Measurements from ENCODE around the gene CCDC60.

Gene CCDC60

GRCh38 chr12:119578112-119578511, 243.6 kb downstream of the CCDC60 start:
- H3K18ac ChIP-seq (ENCODE audit: low read length), result no peak overlapping the region
- H3K79me2 ChIP-seq (ENCODE audit: control insufficient read depth, insufficient read depth, low read length, poor library complexity), result no peaks in the 10 kb centered on the region
- H2BK12ac ChIP-seq (ENCODE audit: low read length), result no peak overlapping the region
- H3K4me3 ChIP-seq (ENCODE audit: low read depth, low read length), result no peak overlapping the region
- no peaks in the 10 kb centered on the region for H3K79me1 ChIP-seq (ENCODE audit: low read length)
- no peak overlapping the region for H3K27ac ChIP-seq (ENCODE audit: low read depth, low read length)
- H2AFZ ChIP-seq (ENCODE audit: insufficient read depth, low read length, poor library complexity), result no peak overlapping the region
- H3K14ac ChIP-seq (ENCODE audit: low read length), result no peak overlapping the region
- no peaks in the 10 kb centered on the region for H3K27me3 ChIP-seq (ENCODE audit: insufficient read depth, low read length)
- H3K9ac ChIP-seq (ENCODE audit: low read length), result no peak overlapping the region
- no peak overlapping the region for H2BK5ac ChIP-seq (ENCODE audit: low read depth, low read length, poor library complexity)
- H3K9me3 ChIP-seq (ENCODE audit: insufficient read depth, low read depth, low read length), result no peaks in the 10 kb centered on the region
- H4K91ac ChIP-seq (ENCODE audit: low read depth, low read length), result no peak overlapping the region
- H4K12ac ChIP-seq (ENCODE audit: low read depth, low read length), result no peak overlapping the region
- no peaks in the 10 kb centered on the region for H3K36me3 ChIP-seq (ENCODE audit: control insufficient read depth in 1 of 2, insufficient read depth in 2 of 2, low read length in 2 of 2)
- H3K4me2 ChIP-seq (ENCODE audit: low read length), result no peak overlapping the region
- H3K4me1 ChIP-seq (ENCODE audit: control insufficient read depth in 1 of 2, insufficient read depth in 2 of 2, low read length in 2 of 2), result no peaks in the 10 kb centered on the region
- no peak overlapping the region for H3K4ac ChIP-seq (ENCODE audit: low read depth, low read length)
- H2AK5ac ChIP-seq (ENCODE audit: low read length), result no peak overlapping the region
- no peak overlapping the region for H3K23ac ChIP-seq (ENCODE audit: low read length)
- peak in 1 of 2 donors; percentile 3 for DNase-seq
- no peak overlapping the region for H2BK120ac ChIP-seq (ENCODE audit: insufficient read depth, low read length, poor library complexity)
- H4K8ac ChIP-seq (ENCODE audit: low read depth, low read length), result no peak overlapping the region
- no CpG with 5 or more reads among the region's 2 CpGs for WGBS (ENCODE audit: extremely low coverage, insufficient coverage, insufficient read length)

GRCh38 chr12:119589097-119589496, 254.6 kb downstream of the CCDC60 start:
- no peak overlapping the region for H4K12ac ChIP-seq (ENCODE audit: low read depth, low read length)
- no peak overlapping the region for H2BK5ac ChIP-seq (ENCODE audit: low read depth, low read length, poor library complexity)
- no CpG with 5 or more reads among the region's 1 CpG for WGBS (ENCODE audit: extremely low coverage, insufficient coverage, insufficient read length)
- no peak overlapping the region for H2BK120ac ChIP-seq (ENCODE audit: insufficient read depth, low read length, poor library complexity)
- no peak overlapping the region for H3K18ac ChIP-seq (ENCODE audit: low read length)
- no peak overlapping the region for H3K14ac ChIP-seq (ENCODE audit: low read length)
- no peak overlapping the region for H3K9ac ChIP-seq (ENCODE audit: low read length)
- peaks cover 0 to 3% of the 10 kb centered on the region in 2 experiments for H3K4me1 ChIP-seq (ENCODE audit: control insufficient read depth in 1 of 2, insufficient read depth in 2 of 2, low read length in 2 of 2)
- no peak overlapping the region for H2BK12ac ChIP-seq (ENCODE audit: low read length)
- DNase-seq, result no peak
- no peak overlapping the region for H4K91ac ChIP-seq (ENCODE audit: low read depth, low read length)
- no peaks in the 10 kb centered on the region for H3K79me2 ChIP-seq (ENCODE audit: control insufficient read depth, insufficient read depth, low read length, poor library complexity)
- H3K27ac ChIP-seq (ENCODE audit: low read depth, low read length), result no peak overlapping the region
- H2AFZ ChIP-seq (ENCODE audit: insufficient read depth, low read length, poor library complexity), result no peak overlapping the region
- no peak overlapping the region for H3K4ac ChIP-seq (ENCODE audit: low read depth, low read length)
- no peak overlapping the region for H3K23ac ChIP-seq (ENCODE audit: low read length)
- no peaks in the 10 kb centered on the region for H3K9me3 ChIP-seq (ENCODE audit: insufficient read depth, low read depth, low read length)
- no peak overlapping the region for H2AK5ac ChIP-seq (ENCODE audit: low read length)
- H3K27me3 ChIP-seq (ENCODE audit: insufficient read depth, low read length), result peaks cover 13% of the 10 kb centered on the region
- H3K79me1 ChIP-seq (ENCODE audit: low read length), result no peaks in the 10 kb centered on the region
- no peak overlapping the region for H4K8ac ChIP-seq (ENCODE audit: low read depth, low read length)
- no peak overlapping the region for H3K4me3 ChIP-seq (ENCODE audit: low read depth, low read length)
- no peaks in the 10 kb centered on the region for H3K36me3 ChIP-seq (ENCODE audit: control insufficient read depth in 1 of 2, insufficient read depth in 2 of 2, low read length in 2 of 2)
- no peak overlapping the region for H3K4me2 ChIP-seq (ENCODE audit: low read length)

- H2AFZ ChIP-seq (ENCODE audit: insufficient read depth, low read length, poor library complexity), result no peak overlapping the region
- H3K27ac ChIP-seq (ENCODE audit: low read depth, low read length), result no peak overlapping the region
- no peaks in the 10 kb centered on the region for H3K9me3 ChIP-seq (ENCODE audit: insufficient read depth, low read depth, low read length)
- no peak overlapping the region for H4K8ac ChIP-seq (ENCODE audit: low read depth, low read length)
- H3K14ac ChIP-seq (ENCODE audit: low read length), result no peak overlapping the region
- H4K91ac ChIP-seq (ENCODE audit: low read depth, low read length), result no peak overlapping the region
- no peak overlapping the region for H2BK5ac ChIP-seq (ENCODE audit: low read depth, low read length, poor library complexity)
- H3K4me1 ChIP-seq (ENCODE audit: control insufficient read depth in 1 of 2, insufficient read depth in 2 of 2, low read length in 2 of 2), result peaks cover 0 to 8% of the 10 kb centered on the region in 2 experiments
- no peak overlapping the region for H3K23ac ChIP-seq (ENCODE audit: low read length)
- H2BK120ac ChIP-seq (ENCODE audit: insufficient read depth, low read length, poor library complexity), result no peak overlapping the region
- H3K4me3 ChIP-seq (ENCODE audit: low read depth, low read length), result no peak overlapping the region
- no peak overlapping the region for H2AK5ac ChIP-seq (ENCODE audit: low read length)
- H4K12ac ChIP-seq (ENCODE audit: low read depth, low read length), result no peak overlapping the region
- DNase-seq, result no peak
- no peak overlapping the region for H3K9ac ChIP-seq (ENCODE audit: low read length)
- no peaks in the 10 kb centered on the region for H3K36me3 ChIP-seq (ENCODE audit: control insufficient read depth in 1 of 2, insufficient read depth in 2 of 2, low read length in 2 of 2)
- no peak overlapping the region for H3K4ac ChIP-seq (ENCODE audit: low read depth, low read length)
- peaks cover 19% of the 10 kb centered on the region for H3K27me3 ChIP-seq (ENCODE audit: insufficient read depth, low read length)
- H2BK12ac ChIP-seq (ENCODE audit: low read length), result no peak overlapping the region
- no peaks in the 10 kb centered on the region for H3K79me1 ChIP-seq (ENCODE audit: low read length)
- no CpG with 5 or more reads among the region's 4 CpGs for WGBS (ENCODE audit: extremely low coverage, insufficient coverage, insufficient read length)
- H3K4me2 ChIP-seq (ENCODE audit: low read length), result no peak overlapping the region
- H3K18ac ChIP-seq (ENCODE audit: low read length), result no peak overlapping the region
- H3K79me2 ChIP-seq (ENCODE audit: control insufficient read depth, insufficient read depth, low read length, poor library complexity), result no peaks in the 10 kb centered on the region
Measured at GRCh38 chr12:119589634-119590033, 255.1 kb downstream of the CCDC60 start.
